ENCODE measurements around the gene PIGV.
"Not testable (repeated sequence)": the region's sequence is repeated elsewhere in the genome, so short reads cannot be mapped to it uniquely, and the experiment has no call there.

PIGV gene

GRCh38 chr1:26794391-26794790, 6.6 kb downstream of the PIGV start:
- no peak overlapping the region for H3K4me3 Mint-ChIP-seq
- DNase-seq = no peak
- peaks cover 44% of the 10 kb centered on the region for H3K36me3 Mint-ChIP-seq (ENCODE audit: low read depth)
- ATAC-seq = no peak
- no peak overlapping the region for H3K27ac Mint-ChIP-seq
- peaks cover 56% of the 10 kb centered on the region for H3K4me1 Mint-ChIP-seq
- no peaks in the 10 kb centered on the region for H3K9me3 Mint-ChIP-seq
- H3K27me3 Mint-ChIP-seq = no peaks in the 10 kb centered on the region

DNA sequence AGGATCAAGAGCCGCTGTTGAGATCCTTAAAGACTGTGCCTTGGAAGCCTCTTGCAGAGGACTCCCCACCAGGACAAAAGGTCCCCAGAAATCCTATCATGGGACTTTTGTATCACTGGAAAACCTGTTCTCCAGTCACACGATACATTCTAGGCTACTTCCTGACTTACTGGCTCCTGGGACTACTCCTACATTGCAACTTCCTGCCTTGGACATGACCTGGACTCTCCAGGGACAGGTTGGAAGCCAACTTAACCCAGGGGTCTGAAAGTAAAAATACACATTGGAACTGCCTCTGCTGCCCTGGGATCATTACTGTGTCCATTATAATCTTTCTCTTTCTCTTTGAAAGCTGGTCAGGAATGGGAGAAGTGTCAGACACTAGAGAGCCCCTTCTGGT, 9.9 kb downstream of the PIGV start:
- ATAC-seq = no peak
- peaks cover 45% of the 10 kb centered on the region for H3K36me3 Mint-ChIP-seq (ENCODE audit: low read depth)
- peak overlapping the region; percentile 64 for H3K27ac Mint-ChIP-seq
- H3K4me3 Mint-ChIP-seq = no peak overlapping the region
- H3K4me1 Mint-ChIP-seq = peaks cover 58% of the 10 kb centered on the region
- H3K27me3 Mint-ChIP-seq = no peaks in the 10 kb centered on the region
- DNase-seq = no peak
- no peaks in the 10 kb centered on the region for H3K9me3 Mint-ChIP-seq

GRCh38 chr1:26799479-26800142, 11.9 kb downstream of the PIGV start:
- Mint-ChIP-seq H3K36me3 (ENCODE audit: low read depth) (peaks cover 29% of the 10 kb centered on the region), H3K4me3 (peak overlapping the region; percentile 72), H3K27me3 (no peaks in the 10 kb centered on the region), H3K27ac (peak overlapping the region; percentile 97), H3K4me1 (peaks cover 46% of the 10 kb centered on the region), H3K9me3 (no peaks in the 10 kb centered on the region)
- DNase-seq (peak; percentile 25), ATAC-seq (peak; percentile 94)

GRCh38 chr1:26803932-26804331, 16.2 kb downstream of the PIGV start:
- H3K27ac Mint-ChIP-seq = not testable (repeated sequence)

GRCh38 chr1:26810105-26810504, 22.4 kb downstream of the PIGV start:
- peaks cover 21% of the 10 kb centered on the region for H3K4me1 Mint-ChIP-seq
- peak; percentile 76 for DNase-seq
- ATAC-seq = peak; percentile 72
- not testable (repeated sequence) for H3K9me3 Mint-ChIP-seq; H3K36me3 Mint-ChIP-seq (ENCODE audit: low read depth); H3K27me3 Mint-ChIP-seq; H3K27ac Mint-ChIP-seq; H3K4me3 Mint-ChIP-seq

More at GRCh38 chr1:26803932-26804331, 16.2 kb downstream of the PIGV start:
- H3K27me3 Mint-ChIP-seq; ATAC-seq; H3K9me3 Mint-ChIP-seq; H3K4me3 Mint-ChIP-seq; H3K36me3 Mint-ChIP-seq (ENCODE audit: low read depth); DNase-seq: not testable (repeated sequence)
- H3K4me1 Mint-ChIP-seq = peaks cover 33% of the 10 kb centered on the region

- H3K9me3 Mint-ChIP-seq = no peaks in the 10 kb centered on the region
- no peaks in the 10 kb centered on the region for H3K27me3 Mint-ChIP-seq
- no peaks in the 10 kb centered on the region for H3K36me3 Mint-ChIP-seq (ENCODE audit: low read depth)
- H3K4me3 Mint-ChIP-seq = no peak overlapping the region
- DNase-seq (no peak), ATAC-seq (no peak)
- H3K27ac Mint-ChIP-seq = no peak overlapping the region
- H3K4me1 Mint-ChIP-seq = peaks cover 21% of the 10 kb centered on the region
Observed at GRCh38 chr1:26811057-26811456, 23.3 kb downstream of the PIGV start.

DNA sequence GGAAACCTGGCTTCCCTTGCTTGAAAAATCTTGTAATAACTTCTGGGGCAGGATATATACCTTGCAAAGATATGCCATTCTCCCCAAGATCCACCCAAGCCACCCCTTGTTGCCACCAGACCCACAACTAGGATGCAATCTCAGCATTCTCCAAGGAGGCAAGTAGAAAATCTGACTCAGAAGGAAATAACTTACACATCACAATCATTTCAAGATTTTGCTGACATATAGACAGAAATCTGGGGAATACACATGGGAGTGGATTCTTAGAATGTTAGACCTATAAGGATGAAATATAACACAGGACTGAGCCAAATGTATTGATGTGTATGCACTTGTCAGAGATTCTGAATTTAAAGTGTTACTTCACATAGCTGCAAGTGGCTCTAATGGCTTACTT, 24.0 kb downstream of the PIGV start:
- no peak overlapping the region for H3K4me3 Mint-ChIP-seq
- H3K4me1 Mint-ChIP-seq = peaks cover 21% of the 10 kb centered on the region
- no peak overlapping the region for H3K27ac Mint-ChIP-seq
- no peak for DNase-seq
- peak; percentile 50 for ATAC-seq
- no peaks in the 10 kb centered on the region for H3K27me3 Mint-ChIP-seq
- no peaks in the 10 kb centered on the region for H3K9me3 Mint-ChIP-seq
- no peaks in the 10 kb centered on the region for H3K36me3 Mint-ChIP-seq (ENCODE audit: low read depth)

GRCh38 chr1:26814377-26814776, 26.6 kb downstream of the PIGV start:
- Mint-ChIP-seq H3K4me3 (no peak overlapping the region), H3K36me3 (ENCODE audit: low read depth) (no peaks in the 10 kb centered on the region), H3K9me3 (no peaks in the 10 kb centered on the region), H3K27me3 (no peaks in the 10 kb centered on the region), H3K27ac (no peak overlapping the region), H3K4me1 (peaks cover 21% of the 10 kb centered on the region)
- ATAC-seq = no peak
- no peak for DNase-seq

DNA sequence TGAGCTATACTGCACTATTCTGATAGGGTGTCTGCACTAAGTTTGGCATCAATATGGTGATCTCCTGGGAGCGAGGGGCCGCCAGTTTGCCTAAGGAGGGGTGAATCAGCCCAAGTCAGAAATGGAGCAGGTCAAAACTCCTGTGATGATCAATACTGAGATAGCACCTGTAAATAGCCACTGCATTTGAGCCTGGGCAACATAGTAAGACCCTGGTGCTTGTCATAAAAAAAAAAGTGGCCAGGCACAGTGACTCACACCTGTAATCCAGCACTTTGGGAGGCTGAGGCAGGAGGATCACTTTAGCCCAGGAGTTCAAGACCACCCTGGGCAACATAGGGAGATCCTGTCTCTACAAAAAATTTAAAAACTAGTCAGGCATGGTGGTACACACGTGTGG, 27.1 kb downstream of the PIGV start:
- Mint-ChIP-seq H3K27ac (no peak overlapping the region), H3K4me3 (no peak overlapping the region), H3K4me1 (peaks cover 21% of the 10 kb centered on the region), H3K9me3 (no peaks in the 10 kb centered on the region), H3K27me3 (no peaks in the 10 kb centered on the region), H3K36me3 (ENCODE audit: low read depth) (no peaks in the 10 kb centered on the region)
- no peak for ATAC-seq
- DNase-seq = no peak

DNA sequence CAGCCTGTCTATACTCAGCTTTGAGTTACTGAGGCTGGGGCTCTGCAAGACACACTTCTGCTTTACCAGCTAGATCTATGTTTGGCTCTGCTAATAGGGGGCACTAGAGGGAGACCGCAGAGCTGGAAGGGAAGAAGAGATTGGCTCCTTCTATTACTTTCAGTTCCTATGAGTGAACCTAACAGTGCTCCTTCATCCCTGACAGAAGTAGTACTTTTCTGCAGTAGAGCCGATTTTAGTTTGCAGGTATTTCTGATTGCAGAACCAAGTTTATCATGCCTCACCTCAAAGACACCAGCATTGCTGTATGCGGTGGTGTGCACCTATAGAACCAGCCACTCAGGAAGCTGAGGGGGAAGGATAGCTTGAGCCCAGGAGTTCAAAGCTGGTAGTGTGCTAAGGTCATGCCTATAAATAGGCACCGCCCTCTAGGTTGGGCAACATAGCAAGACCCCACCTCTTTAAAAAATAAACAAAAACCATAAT, 33.1 kb downstream of the PIGV start:
- DNase-seq (no peak), ATAC-seq (peak; percentile 89)
- H3K27me3 Mint-ChIP-seq = no peaks in the 10 kb centered on the region
- H3K36me3 Mint-ChIP-seq (ENCODE audit: low read depth) = no peaks in the 10 kb centered on the region
- H3K4me1 Mint-ChIP-seq = peaks cover 24% of the 10 kb centered on the region
- H3K27ac Mint-ChIP-seq = peak overlapping the region; percentile 25
- H3K9me3 Mint-ChIP-seq = no peaks in the 10 kb centered on the region
- no peak overlapping the region for H3K4me3 Mint-ChIP-seq

- no peak overlapping the region for H3K4me3 Mint-ChIP-seq
Observed at GRCh38 chr1:26822737-26823395, 35.1 kb downstream of the PIGV start.

DNA sequence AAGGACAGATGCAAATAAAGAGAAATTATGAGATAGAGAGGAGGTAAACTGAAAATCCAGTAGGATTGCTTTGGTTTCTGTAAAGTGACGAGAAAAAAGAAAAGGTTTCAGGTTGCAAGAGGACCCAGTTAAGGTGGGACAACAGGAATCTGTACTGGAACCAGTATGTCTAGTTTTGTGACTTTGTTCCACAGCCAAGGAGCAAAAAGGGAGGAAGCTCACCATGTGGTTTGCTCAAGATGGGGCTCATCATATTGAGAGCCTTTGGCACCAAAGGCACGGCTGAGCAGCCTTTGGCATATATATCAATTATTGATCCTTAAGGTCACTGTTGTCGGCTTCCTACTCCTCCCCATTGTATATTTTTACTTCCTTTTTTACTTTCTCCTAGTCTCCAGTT, 37.0 kb downstream of the PIGV start:
- Mint-ChIP-seq H3K27me3 (no peaks in the 10 kb centered on the region), H3K9me3 (no peaks in the 10 kb centered on the region), H3K27ac (no peak overlapping the region), H3K4me1 (peaks cover 54% of the 10 kb centered on the region), H3K4me3 (no peak overlapping the region), H3K36me3 (ENCODE audit: low read depth) (peaks cover 12% of the 10 kb centered on the region)
- DNase-seq (no peak), ATAC-seq (no peak)

More at GRCh38 chr1:26822737-26823395, 35.1 kb downstream of the PIGV start:
- no peak for ATAC-seq
- Mint-ChIP-seq H3K27ac (no peak overlapping the region), H3K9me3 (no peaks in the 10 kb centered on the region), H3K27me3 (no peaks in the 10 kb centered on the region), H3K4me1 (peaks cover 35% of the 10 kb centered on the region), H3K36me3 (ENCODE audit: low read depth) (peaks cover 2% of the 10 kb centered on the region)
- no peak for DNase-seq

DNA sequence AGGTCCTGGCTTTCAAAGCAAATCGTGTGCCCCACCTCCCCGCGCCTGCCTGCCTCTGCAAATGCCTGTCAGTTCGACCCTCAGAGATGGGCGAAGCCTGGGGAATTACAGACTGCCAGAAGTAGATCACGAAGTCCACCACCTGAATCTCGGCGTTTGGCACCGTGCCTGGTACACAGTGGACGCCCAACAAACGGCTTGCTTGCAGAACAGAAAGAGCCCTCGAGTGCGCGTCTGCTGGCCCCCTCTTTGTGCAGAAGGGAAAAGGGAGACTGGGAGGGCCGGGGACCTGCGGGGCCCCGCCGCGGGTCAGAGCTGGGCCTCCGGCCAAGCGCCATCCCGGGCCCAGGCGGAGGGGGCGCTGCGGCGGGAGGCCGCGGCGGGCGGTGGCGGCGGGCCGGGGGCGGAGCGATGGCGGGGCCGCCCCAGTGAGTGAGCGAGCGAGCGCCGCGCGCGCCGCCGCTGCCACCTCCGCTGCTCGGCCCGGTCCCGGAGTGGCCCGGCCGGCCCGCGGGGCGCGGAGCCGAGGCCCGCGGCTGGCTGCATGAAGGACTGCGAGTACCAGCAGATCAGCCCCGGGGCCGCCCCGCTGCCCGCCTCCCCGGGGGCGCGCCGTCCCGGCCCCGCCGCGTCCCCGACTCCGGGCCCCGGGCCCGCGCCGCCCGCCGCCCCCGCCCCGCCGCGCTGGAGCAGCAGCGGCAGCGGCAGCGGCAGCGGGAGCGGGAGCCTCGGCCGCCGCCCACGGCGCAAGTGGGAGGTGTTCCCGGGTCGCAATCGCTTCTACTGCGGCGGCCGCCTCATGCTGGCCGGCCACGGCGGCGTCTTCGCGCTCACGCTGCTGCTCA, 38.7 kb downstream of the PIGV start, which contains the start of gene ZDHHC18:
TSS of gene ZDHHC18 (plus strand) at position 428 of the 845 bp plus-strand sequence. CDS start at position 545, 117 bp downstream.
- H3K27ac Mint-ChIP-seq = peak within 1 kb of the TSS; percentile 93
- ATAC-seq (peak; percentile 81), DNase-seq (peak; percentile 81)
- peak within 1 kb of the TSS; percentile 98 for H3K4me3 Mint-ChIP-seq
- peaks cover 58% of the 10 kb centered on the region for H3K4me1 Mint-ChIP-seq
- H3K9me3 Mint-ChIP-seq = no peaks in the 10 kb centered on the region
- H3K27me3 Mint-ChIP-seq = no peaks in the 10 kb centered on the region
- H3K36me3 Mint-ChIP-seq (ENCODE audit: low read depth) = peaks cover 18% of the 10 kb centered on the region

DNA sequence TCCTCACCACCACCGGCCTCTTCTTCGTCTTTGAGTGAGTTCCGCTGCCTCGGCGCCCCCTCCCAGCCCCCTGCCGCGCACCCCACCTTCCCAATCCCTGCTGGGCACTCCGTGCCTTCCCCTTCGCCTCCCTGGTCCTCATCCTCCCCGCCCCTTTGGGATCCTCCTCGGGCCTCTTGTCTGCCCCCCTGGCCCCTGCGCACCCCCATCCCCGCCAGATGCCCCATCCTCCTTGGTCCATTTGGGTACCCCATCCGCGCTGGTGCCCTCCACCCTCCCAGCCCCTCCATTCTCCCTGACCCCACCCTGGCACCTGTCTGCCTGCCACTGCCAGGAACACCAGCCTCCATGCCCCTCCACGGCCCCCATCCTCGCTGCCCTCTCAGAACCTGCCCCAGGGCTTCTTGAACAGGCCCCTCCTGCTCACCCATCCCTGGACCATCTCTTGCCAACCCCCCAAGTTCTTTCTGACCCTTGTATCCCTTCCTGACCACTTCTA, 39.4 kb downstream of the PIGV start:
- Mint-ChIP-seq H3K4me1 (peaks cover 63% of the 10 kb centered on the region), H3K27ac (peak overlapping the region; percentile 93), H3K36me3 (ENCODE audit: low read depth) (peaks cover 21% of the 10 kb centered on the region), H3K9me3 (no peaks in the 10 kb centered on the region), H3K4me3 (peak overlapping the region; percentile 98), H3K27me3 (no peaks in the 10 kb centered on the region)
- DNase-seq = no peak
- ATAC-seq = no peak

Data from activated naive CD8-positive, alpha-beta T cell treated with anti-CD3 and anti-CD28 coated beads, Interleukin-2, amount 50 U/mL, for 24 hours (primary cell).